ENCODE results near the gene SLC9A3. TPM values are rescaled to one million over a fixed set of nuclear protein-coding genes. Genes with fewer than 3 reads are reported as not detected.

SLC9A3 gene
- total and polyA plus RNA-seq, 7 donors, result 0.81 to 1.7 (median 1.2) TPM

DNA sequence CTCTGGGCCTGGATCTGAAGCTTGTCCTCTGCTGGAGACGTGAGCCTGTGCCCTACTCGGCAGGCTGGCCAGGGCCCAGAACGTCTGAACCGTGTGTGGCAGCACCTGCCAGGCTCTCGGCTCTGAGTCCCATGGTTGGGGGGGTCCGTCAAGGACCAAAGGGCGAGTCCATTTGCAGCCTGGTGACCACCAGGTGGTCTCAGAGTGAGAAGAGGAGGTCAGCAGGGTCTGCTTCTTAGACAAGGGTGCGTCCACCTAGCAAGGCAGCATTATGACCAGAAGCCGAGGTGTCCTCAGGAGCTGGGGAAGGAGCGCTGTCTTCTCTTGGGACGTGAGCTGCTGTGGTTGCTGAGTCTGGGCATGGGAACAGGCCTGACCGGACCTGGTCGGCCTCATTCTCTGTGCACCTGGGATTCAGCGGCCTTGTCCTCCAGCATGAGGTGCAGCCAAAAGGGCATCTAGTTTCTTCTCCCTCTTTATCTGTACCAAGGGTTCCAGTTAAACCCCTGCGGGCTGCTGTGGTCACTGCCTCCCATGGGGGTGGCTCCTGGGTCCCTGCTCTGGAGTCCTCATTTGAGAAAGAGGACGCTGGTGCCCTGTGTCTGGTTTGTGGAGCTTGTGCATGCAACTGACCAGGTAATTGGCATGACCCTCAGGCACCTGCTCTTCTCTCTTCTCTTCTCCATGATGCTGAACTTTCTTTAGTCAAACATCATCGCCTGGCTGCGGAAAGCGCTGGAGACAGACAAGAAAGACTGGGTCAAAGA lies 66.9 kb downstream of the SLC9A3 start:
- no peak overlapping the region for H3K27ac ChIP-seq
- H3K4me1 ChIP-seq, result no peaks in the 10 kb centered on the region
- peaks cover 1% of the 10 kb centered on the region for H3K9me3 ChIP-seq
- intact Hi-C loops (cut with DNase I), result no loop called here
- DNase-seq (peak in 1 of 2 donors; percentile 31), ATAC-seq (no peak)
- WGBS, 3 donors, result 87 to 88% (median 87%) methylated on average over 19 of the region's 19 CpGs
- no peak for TF ChIP-seq CTCF (IDR thresholded peaks at IDR 0.05)
- H3K36me3 ChIP-seq (ENCODE audit: insufficient read depth in 1 of 2, low read depth in 1 of 2), result peaks cover 15 to 94% of the 10 kb centered on the region in 2 donors
- no peaks in the 10 kb centered on the region for H3K27me3 ChIP-seq (ENCODE audit: insufficient read depth in 3 of 3, low read length in 2 of 3)
- H3K4me3 ChIP-seq, result no peak overlapping the region

GRCh38 chr5:456351-457194 lies 67.7 kb downstream of the SLC9A3 start:
- Histone ChIP-seq H3K4me1 (no peaks in the 10 kb centered on the region), H3K36me3 (ENCODE audit: insufficient read depth in 1 of 2, low read depth in 1 of 2) (peaks cover 15 to 92% of the 10 kb centered on the region in 2 donors), H3K4me3 (no peak overlapping the region), H3K27ac (no peak overlapping the region), H3K27me3 (ENCODE audit: insufficient read depth in 3 of 3, low read length in 2 of 3) (no peaks in the 10 kb centered on the region), H3K9me3 (peaks cover 9% of the 10 kb centered on the region)
- intact Hi-C loops (cut with DNase I), result no loop called here
- WGBS, 3 donors, result 89 to 91% (median 90%) methylated on average over 28 of the region's 28 CpGs
- no peak for TF ChIP-seq CTCF (IDR thresholded peaks at IDR 0.05)
- no peak for ATAC-seq
- peak in 1 of 2 donors; percentile 44 for DNase-seq

DNA sequence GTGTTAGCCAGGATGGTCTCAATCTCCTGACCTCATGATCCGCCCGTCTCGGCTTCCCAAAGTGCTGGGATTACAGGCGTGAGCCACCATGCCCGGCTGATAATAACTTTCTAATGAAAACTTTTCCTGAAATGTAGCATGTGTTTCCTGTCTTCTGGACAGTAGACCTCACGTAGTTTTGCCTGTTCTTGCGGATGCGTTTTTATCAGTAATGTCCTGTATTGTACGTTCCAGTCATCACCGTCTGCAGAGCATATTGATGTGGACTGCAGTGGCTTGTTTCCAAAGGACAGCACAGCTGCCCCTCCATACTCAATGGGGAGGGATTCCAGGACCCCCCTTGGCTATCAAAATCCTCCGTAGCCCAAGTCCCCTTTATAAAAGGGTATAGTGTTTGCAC lies 68.4 kb downstream of the SLC9A3 start:
- TF ChIP-seq CTCF (IDR thresholded peaks at IDR 0.05), result no peak
- intact Hi-C loops (cut with DNase I), result no loop called here
- WGBS, 3 donors, result 90 to 95% (median 92%) methylated on average over 11 of the region's 11 CpGs
- Histone ChIP-seq H3K9me3 (peaks cover 12% of the 10 kb centered on the region), H3K4me1 (no peaks in the 10 kb centered on the region), H3K27ac (no peak overlapping the region), H3K4me3 (no peak overlapping the region), H3K27me3 (ENCODE audit: insufficient read depth in 3 of 3, low read length in 2 of 3) (no peaks in the 10 kb centered on the region), H3K36me3 (ENCODE audit: insufficient read depth in 1 of 2, low read depth in 1 of 2) (peaks cover 15 to 93% of the 10 kb centered on the region in 2 donors)
- ATAC-seq (no peak), DNase-seq (no peak)

DNA sequence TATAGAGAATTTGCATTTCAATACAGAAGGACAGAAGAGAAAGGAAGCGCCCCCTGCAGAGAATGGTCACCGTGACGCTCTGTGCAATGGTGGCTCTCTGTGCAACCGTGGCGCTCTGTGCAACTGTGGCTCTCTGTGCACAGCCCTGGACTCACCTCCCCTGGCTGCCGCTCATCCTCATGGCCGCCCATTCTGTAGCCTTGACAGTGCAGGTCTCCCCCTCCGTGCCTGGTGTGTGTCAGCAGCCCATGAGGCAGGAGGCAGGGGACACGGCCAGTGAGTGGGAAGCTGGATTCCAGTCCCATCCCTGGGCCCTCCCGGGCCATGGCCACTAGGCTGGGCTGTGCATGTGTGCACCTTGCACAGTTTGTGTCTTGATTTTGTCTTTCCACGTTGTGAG lies 69.3 kb downstream of the SLC9A3 start:
- WGBS, 3 donors, result 82 to 88% (median 86%) methylated on average over 11 of the region's 11 CpGs
- intact Hi-C loops (cut with DNase I), result no loop called here
- Histone ChIP-seq H3K4me1 (no peaks in the 10 kb centered on the region), H3K27me3 (ENCODE audit: insufficient read depth in 3 of 3, low read length in 2 of 3) (no peaks in the 10 kb centered on the region), H3K4me3 (no peak overlapping the region), H3K27ac (no peak overlapping the region), H3K9me3 (peaks cover 12% of the 10 kb centered on the region), H3K36me3 (ENCODE audit: insufficient read depth in 1 of 2, low read depth in 1 of 2) (peaks cover 15 to 93% of the 10 kb centered on the region in 2 donors)
- no peak for ATAC-seq
- peak in 1 of 2 donors; percentile 37 for DNase-seq
- no peak for TF ChIP-seq CTCF (IDR thresholded peaks at IDR 0.05)

Data from psoas muscle (tissue), 8 donors.